Spleen (tissue), 11 donors: ENCODE data around the gene MAP3K7CL. TPM values are rescaled to one million over a fixed set of nuclear protein-coding genes. Genes with fewer than 3 reads are reported as not detected.
A peak's percentile ranks its signal among the peaks of the same experiment; 100 is the strongest.

Source experiments
- DNase-seq: peaks from one replicate; pipeline ENCODE4 v3.0.0-alpha.2; 2020
- H3K27ac ChIP-seq, 8 donors: fragments of 200-600 bp; sonication (generic) in 7 of 8; 1 replicate in 4 of 8; 2 replicates in 4 of 8; pipeline versions ENCODE4 v1.5.0 to v1.8.0; 2016 to 2021; ENCODE audit warnings: inconsistent platforms in 4 of 8, mild to moderate bottlenecking in 4 of 8, moderate library complexity in 1 of 8
- H3K27me3 ChIP-seq, 7 donors: fragments of 200-600 bp; sonication (generic) in 6 of 7; replicated peaks in 1 of 7; 1 replicate in 4 of 7; 2 replicates in 3 of 7; pipeline versions ENCODE4 v1.5.0 to v1.8.0; 2016 to 2021; ENCODE audit warnings: inconsistent platforms in 3 of 7, mild to moderate bottlenecking in 1 of 7
- H3K36me3 ChIP-seq, 6 donors: fragments of 200-600 bp; sonication (generic) in 5 of 6; 1 replicate in 4 of 6; 2 replicates in 2 of 6; pipeline versions ENCODE4 v1.5.0 to v1.8.0; 2016 to 2021; ENCODE audit warnings: inconsistent platforms in 2 of 6
- H3K4me1 ChIP-seq, 6 donors: fragments of 200-600 bp; sonication (generic) in 5 of 6; 1 replicate in 3 of 6; 2 replicates in 3 of 6; pipeline versions ENCODE4 v1.5.0 to v1.8.0; 2016 to 2021; ENCODE audit warnings: inconsistent platforms in 3 of 6
- H3K4me3 ChIP-seq, 8 donors: fragments of 200-600 bp; sonication (generic) in 7 of 8; 1 replicate in 4 of 8; 2 replicates in 4 of 8; pipeline versions ENCODE4 v1.5.0 to v1.8.0; 2016 to 2021; ENCODE audit warnings: inconsistent platforms in 4 of 8, mild to moderate bottlenecking in 4 of 8, moderate library complexity in 2 of 8
- H3K9me3 ChIP-seq, 8 donors: fragments of 200-600 bp; sonication (generic) in 7 of 8; 1 replicate in 4 of 8; 2 replicates in 4 of 8; pipeline versions ENCODE4 v1.5.0 to v1.8.0; 2016 to 2021; ENCODE audit warnings: inconsistent platforms in 4 of 8
- CTCF ChIP-seq, 11 experiments: fragments of 200-600 bp in 7 of 11; fragments of 450-650 bp in 4 of 11; sonication (generic) in 4 of 11; IDR thresholded peaks in 8 of 11; conservative IDR thresholded peaks in 3 of 11; 1 replicate in 7 of 11; 2 replicates in 4 of 11; pipeline versions ENCODE4 v1.4.0 to v1.8.0; 2016 to 2021; ENCODE audit warnings: antibody characterized with exemption in 11 of 11, inconsistent platforms in 4 of 11, mild to moderate bottlenecking in 1 of 11
- POLR2A ChIP-seq, 3 donors: fragments of 450-650 bp; IDR thresholded peaks; one replicate each; pipeline ENCODE4 v1.5.1; 2017; ENCODE audit warnings: antibody characterized with exemption in 3 of 3, mild to moderate bottlenecking in 1 of 3
- POLR2AphosphoS5 ChIP-seq, 3 donors: sonication (generic); formaldehyde crosslinking; IDR thresholded peaks; one replicate each; pipeline ENCODE4 v1.5.1; 2017; ENCODE audit warnings: antibody characterized with exemption in 3 of 3
- WGBS, 5 donors: extraction: QIAGEN DNeasy Blood & Tissue Kit in 3 of 5; methylation state at CpG; one replicate each; pipeline versions ENCODE4 v1.1.5 to v1.1.7; 2013 to 2018; 5-methylcytosine and 5-hydroxymethylcytosine counted together
- intact Hi-C: fragments of 100-400 bp; cut with DNase I; formaldehyde crosslinking; loops from one replicate; pipeline ENCODE4 v1.15.0; 2023; ENCODE audit warnings: low total_unique reads
- polyA plus RNA-seq, 3 donors: library from polyadenylated mRNA; stranded (reverse); fragments of 200-250 nt; gene quantifications; one replicate each; pipeline ENCODE4 v1.2.1, GENCODE V29; 2013
- total RNA-seq, 7 donors: library from RNA; depleted of rRNA in 3 of 7; stranded (reverse); fragments of >200 nt in 3 of 7; fragmentation: NEBNext Ultra II Directional in 4 of 7; extraction: Animal tissue kit (Norgen Biotek cat#: 25700) in 4 of 7; gene quantifications; one replicate each; pipeline versions ENCODE4 v1.1.0 to v1.2.1, GENCODE V29; 2016 to 2021
- donor health status: healthy with polysubstance abuse.
- donor health status: DM: no; HTN: no; CAD: no; lungs with moderate emphysema.
- donor health status: DM: no; HTN: no; CAD: no.
- donor health status: Bipolar disorder and iron deficiency.
- donor health status: healthy.
- donor health status: DM: no; HTN: no; CAD: no.
- donor health status: DM: yes; HTN: yes; CAD: no.

The MAP3K7CL gene
- total and polyA plus RNA-seq, 10 donors = 6.9 to 24.3 (median 12.4) TPM

- no peak for DNase-seq
- Histone ChIP-seq H3K27me3 (no peaks in the 10 kb centered on the region), H3K4me3 (no peak overlapping the region), H3K36me3 (no peaks in the 10 kb centered on the region), H3K9me3 (peaks cover 0 to 20% (median 8%) of the 10 kb centered on the region in 8 donors), H3K4me1 (peaks cover 2 to 57% (median 26%) of the 10 kb centered on the region in 6 donors), H3K27ac (peak overlapping the region in 1 of 8 donors; percentile 90)
- intact Hi-C loops = no loop called here
- WGBS, 5 donors = 83 to 95% (median 88%) methylated on average over 3 of the region's 3 CpGs
- TF ChIP-seq CTCF (IDR thresholded peaks at IDR 0.05 in 8 of 11, conservative IDR thresholded peaks at IDR 0.05 in 3 of 11) (no peak), POLR2A (IDR thresholded peaks at IDR 0.05) (no peak), POLR2AphosphoS5 (IDR thresholded peaks at IDR 0.05) (no peak)
These were observed 63.9 kb downstream of the MAP3K7CL start for GRCh38 chr21:29194342-29194741.

- no peaks in the 10 kb centered on the region for H3K27me3 ChIP-seq
- 64 to 83% (median 75%) methylated on average over 3 of the region's 3 CpGs for WGBS, 5 donors
- H3K9me3 ChIP-seq = peaks cover 0 to 25% (median 13%) of the 10 kb centered on the region in 8 donors
- no peak for DNase-seq
- H3K27ac ChIP-seq = peak overlapping the region in 3 of 8 donors; percentile 82 to 90 (median 85)
- H3K36me3 ChIP-seq = no peaks in the 10 kb centered on the region
- TF ChIP-seq POLR2AphosphoS5 (IDR thresholded peaks at IDR 0.05) (no peak), POLR2A (IDR thresholded peaks at IDR 0.05) (no peak), CTCF (IDR thresholded peaks at IDR 0.05 in 8 of 11, conservative IDR thresholded peaks at IDR 0.05 in 3 of 11) (no peak)
- no peak overlapping the region for H3K4me3 ChIP-seq
- intact Hi-C loops = no loop called here
- H3K4me1 ChIP-seq = peaks cover 2 to 57% (median 26%) of the 10 kb centered on the region in 6 donors
These were observed 64.4 kb downstream of the MAP3K7CL start for GRCh38 chr21:29194847-29195246.

- Histone ChIP-seq H3K9me3 (peaks cover under 1 to 38% (median 26%) of the 10 kb centered on the region in 8 donors), H3K27me3 (no peaks in the 10 kb centered on the region), H3K4me1 (peaks cover 2 to 52% (median 24%) of the 10 kb centered on the region in 6 donors), H3K4me3 (peak overlapping the region in 6 of 8 donors; percentile 4 to 58 (median 22)), H3K27ac (peak overlapping the region; percentile 58 to 90 (median 81)), H3K36me3 (no peaks in the 10 kb centered on the region)
- WGBS, 5 donors = 2 to 7% (median 5%) methylated on average over 8 of the region's 8 CpGs
- intact Hi-C loops = no loop called here
- TF ChIP-seq POLR2AphosphoS5 (IDR thresholded peaks at IDR 0.05) (peak in 1 of 3 donors; percentile 84), CTCF (IDR thresholded peaks at IDR 0.05 in 8 of 11, conservative IDR thresholded peaks at IDR 0.05 in 3 of 11) (peak in 9 of 11 experiments; percentile 15 to 71 (median 51)), POLR2A (IDR thresholded peaks at IDR 0.05) (no peak)
- no peak for DNase-seq
These were observed 65.7 kb downstream of the MAP3K7CL start for GRCh38 chr21:29195981-29196669.

GRCh38 chr21:29196670-29197191 is 66.3 kb downstream of the MAP3K7CL start:
- TF ChIP-seq CTCF (IDR thresholded peaks at IDR 0.05 in 8 of 11, conservative IDR thresholded peaks at IDR 0.05 in 3 of 11) = no peak
- no peak for TF ChIP-seq POLR2AphosphoS5 (IDR thresholded peaks at IDR 0.05)
- no peak for TF ChIP-seq POLR2A (IDR thresholded peaks at IDR 0.05)
- Histone ChIP-seq H3K9me3 (peaks cover 5 to 44% (median 32%) of the 10 kb centered on the region in 8 donors), H3K27me3 (no peaks in the 10 kb centered on the region), H3K4me3 (peak overlapping the region in 5 of 8 donors; percentile 4 to 58 (median 20)), H3K36me3 (no peaks in the 10 kb centered on the region), H3K4me1 (peaks cover 2 to 47% (median 24%) of the 10 kb centered on the region in 6 donors), H3K27ac (peak overlapping the region; percentile 58 to 90 (median 81))
- DNase-seq = no peak
- 27 to 46% (median 33%) methylated on average over 5 of the region's 5 CpGs for WGBS, 5 donors
- intact Hi-C loops = no loop called here
